PC-9 (cell line): ENCODE data around the gene BLOC1S1. TPM values are rescaled to one million over a fixed set of nuclear protein-coding genes. Genes with fewer than 3 reads are reported as not detected.

ENCODE experiments used
- BruUV-seq: library from RNA; stranded (reverse); fragments of 400-500 nt; replicated peaks from 2 replicates; lab custom pipeline; 2021; lab: Mats Ljungman, UMichigan
- CTCF ChIA-PET: fragments of 300-600 bp; sonication (Branson Sonifier 250); formaldehyde crosslinking; loops from one replicate; lab custom pipeline; 2022; ENCODE audit warnings: antibody characterized with exemption; lab: Charles Lee
- POLR2A ChIA-PET: fragments of 300-600 bp; sonication (Branson Sonifier 250); formaldehyde crosslinking; loops from one replicate; lab custom pipeline; 2022; ENCODE audit warnings: antibody characterized with exemption; ENCODE audit not compliant: unreplicated experiment; lab: Charles Lee
- DNase-seq, 2 experiments: peaks; one replicate each; pipeline versions ENCODE4 v3.0.0 to v3.0.0-alpha.2; 2015 to 2022; ENCODE audit warnings: mixed read lengths in 1 of 2
- H2AFZ ChIP-seq: fragments of 200-600 bp; sonication (generic); 2 replicates; pipeline ENCODE4 v1.8.1; 2017; ENCODE audit warnings: antibody characterized with exemption
- H3F3A ChIP-seq: fragments of 200-600 bp; sonication (generic); 2 replicates; pipeline ENCODE4 v1.8.1; 2017; ENCODE audit warnings: antibody characterized with exemption, mild to moderate bottlenecking, low read depth; ENCODE audit not compliant: insufficient read depth
- H3K27ac ChIP-seq: fragments of 200-600 bp; sonication (generic); 2 replicates; pipeline ENCODE4 v1.6.1; 2016; ENCODE audit warnings: mixed run types
- H3K27me3 ChIP-seq: fragments of 200-600 bp; sonication (generic); 2 replicates; pipeline ENCODE4 v1.6.1; 2016; ENCODE audit warnings: low read depth, mixed run types; ENCODE audit not compliant: insufficient read depth
- H3K36me3 ChIP-seq: fragments of 200-600 bp; sonication (generic); 2 replicates; pipeline ENCODE4 v1.6.1; 2016; ENCODE audit warnings: low read depth, mixed run types
- H3K4me1 ChIP-seq: fragments of 200-600 bp; sonication (generic); replicated peaks from 2 replicates; pipeline ENCODE4 v1.6.1; 2016; ENCODE audit warnings: mixed run types; ENCODE audit not compliant: insufficient read depth
- H3K4me2 ChIP-seq: fragments of 200-600 bp; sonication (generic); 2 replicates; pipeline ENCODE4 v1.6.1; 2017; ENCODE audit warnings: mixed run types
- H3K4me3 ChIP-seq: fragments of 200-600 bp; sonication (generic); 2 replicates; pipeline ENCODE4 v1.6.1; 2016; ENCODE audit warnings: mixed run types
- H3K79me2 ChIP-seq: fragments of 200-600 bp; sonication (generic); 2 replicates; pipeline ENCODE4 v1.6.1; 2017; ENCODE audit warnings: low read depth, mixed run types
- H3K9me2 ChIP-seq: fragments of 200-600 bp; sonication (generic); 2 replicates; pipeline ENCODE4 v1.8.1; 2017; ENCODE audit warnings: mild to moderate bottlenecking; ENCODE audit not compliant: insufficient read depth
- H3K9me3 ChIP-seq: fragments of 200-600 bp; sonication (generic); 2 replicates; pipeline ENCODE4 v1.8.1; 2016; ENCODE audit warnings: low read depth; ENCODE audit not compliant: insufficient read depth
- H4K20me1 ChIP-seq: fragments of 200-600 bp; sonication (generic); 2 replicates; pipeline ENCODE4 v1.8.1; 2017; ENCODE audit not compliant: insufficient read depth
- CTCF ChIP-seq: fragments of 200-600 bp; sonication (generic); conservative IDR thresholded peaks from 2 replicates; pipeline ENCODE4 v1.6.1; 2017; ENCODE audit warnings: mixed run types, antibody characterized with exemption, mild to moderate bottlenecking, moderate library complexity
- EZH2 ChIP-seq: fragments of 200-600 bp; sonication (generic); IDR thresholded peaks from 2 replicates; pipeline ENCODE4 v1.8.0; 2017; ENCODE audit warnings: antibody characterized with exemption, low read depth
- intact Hi-C: fragments of 100-400 bp; cut with micrococcal nuclease; formaldehyde crosslinking; loops from one replicate; pipeline ENCODE4 v1.10.0; 2022; ENCODE audit not compliant: unreplicated experiment
- total RNA-seq: library from RNA; stranded (reverse); gene quantifications from 2 replicates; pipeline ENCODE4 v1.2.3, GENCODE V29; 2021

Gene BLOC1S1
- total RNA-seq, 1 experiment from 2014 or later = 81.1 TPM

GRCh38 chr12:55733858-55734257 is 18.0 kb downstream of the BLOC1S1 start:
- no peaks in the 10 kb centered on the region for H3K27me3 ChIP-seq
- BruUV-seq = no TSS peak
- TF ChIP-seq EZH2 (no peak), CTCF (no peak)

GRCh38 chr12:55734595-55734994 is 18.7 kb downstream of the BLOC1S1 start:
- no TSS peak for BruUV-seq
- H3K27me3 ChIP-seq = no peaks in the 10 kb centered on the region

More at GRCh38 chr12:55733858-55734257, 18.0 kb downstream of the BLOC1S1 start:
- no peaks in the 10 kb centered on the region for H3K9me3 ChIP-seq
- H3K4me1 ChIP-seq = peaks cover 18% of the 10 kb centered on the region
- no peak overlapping the region for H3K27ac ChIP-seq
- H3K4me3 ChIP-seq = no peak overlapping the region
- POLR2A ChIA-PET = no interaction called here
- H4K20me1 ChIP-seq = no peaks in the 10 kb centered on the region
- CTCF ChIA-PET = interaction anchor here (0.6 kb wide), 1 partner anchor 140 kb away, joined by 8 read pairs; no protein-coding TSS in a partner anchor
- H3K9me2 ChIP-seq = no peaks in the 10 kb centered on the region
- H3K79me2 ChIP-seq = no peaks in the 10 kb centered on the region
- no peak overlapping the region for H2AFZ ChIP-seq
- DNase-seq = no peak
- no peaks in the 10 kb centered on the region for H3K36me3 ChIP-seq
- peaks cover 13% of the 10 kb centered on the region; the same call in 1 of the 2 replicates for H3F3A ChIP-seq
- intact Hi-C loops = no loop called here
- no peak overlapping the region for H3K4me2 ChIP-seq

GRCh38 chr12:55736076-55736475 is 20.2 kb downstream of the BLOC1S1 start:
- Histone ChIP-seq H3K4me2 (no peak overlapping the region), H3K9me2 (no peaks in the 10 kb centered on the region), H3K27ac (no peak overlapping the region), H3K27me3 (no peaks in the 10 kb centered on the region), H4K20me1 (no peaks in the 10 kb centered on the region), H2AFZ (no peak overlapping the region), H3K36me3 (no peaks in the 10 kb centered on the region), H3K79me2 (no peaks in the 10 kb centered on the region), H3F3A (peaks cover 7% of the 10 kb centered on the region; the same call in 1 of the 2 replicates), H3K4me1 (peaks cover 9% of the 10 kb centered on the region), H3K9me3 (no peaks in the 10 kb centered on the region), H3K4me3 (no peak overlapping the region)
- POLR2A ChIA-PET = no interaction called here
- DNase-seq = no peak
- intact Hi-C loops = loop anchor here (5.0 kb wide), 1 partner anchor 901 kb away; no protein-coding TSS in a partner anchor
- TF ChIP-seq CTCF (no peak), EZH2 (no peak)
- CTCF ChIA-PET = interaction anchor here (0.5 to 0.7 kb wide), 3 partner anchors 89 to 1120 kb away, joined by 3 to 7 read pairs (median 3); no protein-coding TSS in a partner anchor
- no TSS peak for BruUV-seq

More at GRCh38 chr12:55734595-55734994, 18.7 kb downstream of the BLOC1S1 start:
- Histone ChIP-seq H3K9me2 (no peaks in the 10 kb centered on the region), H3K4me2 (no peak overlapping the region), H3F3A (peaks cover 7% of the 10 kb centered on the region; the same call in 1 of the 2 replicates), H3K4me1 (peaks cover 17% of the 10 kb centered on the region), H3K36me3 (no peaks in the 10 kb centered on the region), H4K20me1 (no peaks in the 10 kb centered on the region), H3K9me3 (no peaks in the 10 kb centered on the region), H3K27ac (no peak overlapping the region), H3K4me3 (no peak overlapping the region), H2AFZ (no peak overlapping the region), H3K79me2 (no peaks in the 10 kb centered on the region)
- ChIA-PET CTCF (interaction anchor here (0.6 kb wide), 1 partner anchor 139 kb away, joined by 8 read pairs; no protein-coding TSS in a partner anchor), POLR2A (no interaction called here)
- intact Hi-C loops = no loop called here
- TF ChIP-seq EZH2 = no peak
- DNase-seq = no peak
